Prostate gland (tissue), 2 donors: Measurements from ENCODE around the gene SWSAP1. TPM values are rescaled to one million over a fixed set of nuclear protein-coding genes. Genes with fewer than 3 reads are reported as not detected.

Experiments used
- DNase-seq: peaks from one replicate; pipeline ENCODE4 v3.0.0-alpha.2; 2019; ENCODE audit warnings: low spot score
- H3K27ac ChIP-seq, 2 donors: fragments of 200-600 bp; sonication (generic); 2 replicates each; pipeline ENCODE4 v1.5.1; 2017 to 2019
- H3K27me3 ChIP-seq: fragments of 200-600 bp; sonication (generic); replicated peaks from 2 replicates; pipeline ENCODE4 v1.5.1; 2019; ENCODE audit not compliant: insufficient read depth
- H3K36me3 ChIP-seq, 2 donors: fragments of 200-600 bp; sonication (generic); 1 replicate in 1 of 2; 2 replicates in 1 of 2; pipeline versions ENCODE4 v1.5.1 to v1.8.1; 2017 to 2019
- H3K4me1 ChIP-seq: fragments of 200-600 bp; sonication (generic); replicated peaks from 2 replicates; pipeline ENCODE4 v1.5.1; 2019
- H3K4me3 ChIP-seq, 2 donors: fragments of 200-600 bp; sonication (generic); 2 replicates each; pipeline ENCODE4 v1.5.1; 2017 to 2019
- H3K9me3 ChIP-seq: fragments of 200-600 bp; sonication (generic); 2 replicates; pipeline ENCODE4 v1.5.1; 2017
- CTCF ChIP-seq, 4 experiments: fragments of 200-600 bp in 2 of 4; fragments of 450-650 bp in 2 of 4; sonication (generic) in 2 of 4; IDR thresholded peaks; 1 replicate in 3 of 4; 2 replicates in 1 of 4; pipeline ENCODE4 v1.5.1; 2016 to 2019; ENCODE audit warnings: antibody characterized with exemption in 4 of 4, mild to moderate bottlenecking in 2 of 4, moderate library complexity in 2 of 4
- POLR2A ChIP-seq: fragments of 450-650 bp; IDR thresholded peaks from one replicate; pipeline ENCODE4 v1.6.1; 2016; ENCODE audit warnings: antibody characterized with exemption, mild to moderate bottlenecking
- POLR2AphosphoS5 ChIP-seq: sonication (generic); formaldehyde crosslinking; IDR thresholded peaks from one replicate; pipeline ENCODE4 v1.6.1; 2017; ENCODE audit warnings: antibody characterized with exemption
- WGBS: methylation state at CpG from one replicate; pipeline ENCODE4 v1.1.5; 2018; 5-methylcytosine and 5-hydroxymethylcytosine counted together
- intact Hi-C: fragments of 100-400 bp; cut with DNase I; formaldehyde crosslinking; loops from one replicate; pipeline ENCODE4 v1.14.2; 2022
- total RNA-seq, 2 donors: library from RNA; depleted of rRNA; stranded (reverse); fragments of >200 nt; gene quantifications; one replicate each; pipeline ENCODE4 v1.1.0, GENCODE V29; 2016

The SWSAP1 gene
- total RNA-seq, 2 donors from 2014 or later, result 4.1 to 6.3 TPM

- intact Hi-C loops, result no loop called here
- no peaks in the 10 kb centered on the region for H3K27me3 ChIP-seq
- H3K4me1 ChIP-seq, result no peaks in the 10 kb centered on the region
- 82% methylated on average over 35 of the region's 35 CpGs for WGBS
- DNase-seq, result no peak
- peaks cover 0 to 3% of the 10 kb centered on the region in 2 donors for H3K36me3 ChIP-seq
- H3K9me3 ChIP-seq, result no peaks in the 10 kb centered on the region
- TF ChIP-seq CTCF (IDR thresholded peaks at IDR 0.05), result no peak
- TF ChIP-seq POLR2AphosphoS5, result no peak
- TF ChIP-seq POLR2A, result no peak
- no peak overlapping the region for H3K27ac ChIP-seq
- H3K4me3 ChIP-seq, result no peak overlapping the region
These were observed 12.4 kb upstream of the SWSAP1 start for GRCh38 chr19:11361771-11362731.

- intact Hi-C loops, result no loop called here
- H3K27ac ChIP-seq, result no peak overlapping the region
These were observed 10.6 kb upstream of the SWSAP1 start for GRCh38 chr19:11363881-11364280.

GRCh38 chr19:11364296-11364904, 10.1 kb upstream of the SWSAP1 start:
- TF ChIP-seq CTCF (IDR thresholded peaks at IDR 0.05), result no peak
- TF ChIP-seq POLR2AphosphoS5, result no peak
- TF ChIP-seq POLR2A, result no peak
- Histone ChIP-seq H3K9me3 (no peaks in the 10 kb centered on the region), H3K36me3 (peaks cover 0 to 5% of the 10 kb centered on the region in 2 donors), H3K27me3 (no peaks in the 10 kb centered on the region), H3K4me3 (no peak overlapping the region), H3K27ac (no peak overlapping the region), H3K4me1 (no peaks in the 10 kb centered on the region)
- DNase-seq, result no peak
- intact Hi-C loops, result no loop called here
- 87% methylated on average over 26 of the region's 28 CpGs for WGBS

More at GRCh38 chr19:11363881-11364280, 10.6 kb upstream of the SWSAP1 start:
- H3K36me3 ChIP-seq, result peaks cover 0 to 3% of the 10 kb centered on the region in 2 donors
- H3K9me3 ChIP-seq, result no peaks in the 10 kb centered on the region
- TF ChIP-seq POLR2A, result no peak
- no peak for TF ChIP-seq CTCF (IDR thresholded peaks at IDR 0.05)
- no peak for TF ChIP-seq POLR2AphosphoS5
- DNase-seq, result no peak
- 83% methylated on average over 10 of the region's 10 CpGs for WGBS
- H3K4me3 ChIP-seq, result no peak overlapping the region
- no peaks in the 10 kb centered on the region for H3K4me1 ChIP-seq
- no peaks in the 10 kb centered on the region for H3K27me3 ChIP-seq

- Histone ChIP-seq H3K9me3 (no peaks in the 10 kb centered on the region), H3K27me3 (no peaks in the 10 kb centered on the region), H3K4me1 (no peaks in the 10 kb centered on the region), H3K4me3 (no peak overlapping the region), H3K36me3 (peaks cover 0 to 5% of the 10 kb centered on the region in 2 donors), H3K27ac (no peak overlapping the region)
- intact Hi-C loops, result no loop called here
- 55% methylated on average over 5 of the region's 5 CpGs for WGBS
- no peak for DNase-seq
- TF ChIP-seq CTCF (IDR thresholded peaks at IDR 0.05), result no peak
- no peak for TF ChIP-seq POLR2AphosphoS5
- no peak for TF ChIP-seq POLR2A
These were observed 9.5 kb upstream of the SWSAP1 start for GRCh38 chr19:11364935-11365334.
